H1 (cell line): Measurements from ENCODE around the gene GABRD. TPM values are rescaled to one million over a fixed set of nuclear protein-coding genes. Genes with fewer than 3 reads are reported as not detected.

ENCODE experiments used
- BCL11A ChIP-seq, 2 experiments: IDR thresholded peaks; one replicate each; pipeline ENCODE4 v1.6.1; 2011; ENCODE audit warnings: low read depth in 2 of 2, low read length in 2 of 2, mild to moderate bottlenecking in 2 of 2
- EGR1 ChIP-seq: IDR thresholded peaks from 2 replicates; pipeline ENCODE4 v1.6.1; 2011; ENCODE audit warnings: low read depth, low read length, borderline replicate concordance
- GABPA ChIP-seq: IDR thresholded peaks from 2 replicates; pipeline ENCODE4 v1.6.1; 2011; ENCODE audit warnings: mild to moderate bottlenecking, low read length, moderate library complexity, borderline replicate concordance; ENCODE audit not compliant: insufficient read depth
- RNF2 ChIP-seq: fragments of 200-900, 300-1000 bp; sonication (generic); IDR thresholded peaks from 2 replicates; pipeline ENCODE4 v1.7.1; 2016; ENCODE audit warnings: borderline replicate concordance, low read depth, mild to moderate bottlenecking, antibody characterized with exemption, low read length; ENCODE audit not compliant: poor library complexity, severe bottlenecking; ENCODE audit errors: missing control alignments
- SIX5 ChIP-seq: IDR thresholded peaks from 2 replicates; pipeline ENCODE4 v1.6.1; 2011; ENCODE audit warnings: mild to moderate bottlenecking, low read depth, low read length
- polyA plus RNA-seq, 7 experiments: library from polyadenylated mRNA; depleted of rRNA in 3 of 7; stranded (reverse) in 5 of 7; unstranded in 2 of 7; fragments of >200 nt in 5 of 7; fragments of 200-250 nt in 2 of 7; gene quantifications; 1 replicate in 5 of 7; 2 replicates in 1 of 7; 4 replicates in 1 of 7; pipeline versions ENCODE4 v1.2.1 to v1.2.3, GENCODE V29; 2011 to 2013; ENCODE audit warnings: missing spikeins in 2 of 7, mixed read lengths in 2 of 7
- total RNA-seq: library from RNA; stranded (reverse); fragmentation: NEBNext Ultra II Directional; extraction: Animal tissue kit (Norgen Biotek cat#: 25700); gene quantifications from 2 replicates; pipeline ENCODE4 v1.2.1, GENCODE V29; 2021
- TF ChIP-seq, protein P1 (sequence below): IDR thresholded peaks from 2 replicates; pipeline ENCODE4 v1.6.1; 2011; ENCODE audit warnings: low read depth, mild to moderate bottlenecking, low read length; ENCODE audit not compliant: insufficient read depth
- TF ChIP-seq, protein P2 (sequence below): fragments of 300-600 bp; sonication (generic); IDR thresholded peaks from 2 replicates; pipeline ENCODE4 v1.7.1; 2012; ENCODE audit warnings: low read length, moderate library complexity, mild to moderate bottlenecking, inconsistent platforms; ENCODE audit not compliant: insufficient replicate concordance

The GABRD gene
- total and polyA plus RNA-seq, 2 of the 8 experiments (the other 6 are each of a cell fraction or from before 2014, with no cell fraction given) = 1.8 to 3.0 TPM

DNA sequence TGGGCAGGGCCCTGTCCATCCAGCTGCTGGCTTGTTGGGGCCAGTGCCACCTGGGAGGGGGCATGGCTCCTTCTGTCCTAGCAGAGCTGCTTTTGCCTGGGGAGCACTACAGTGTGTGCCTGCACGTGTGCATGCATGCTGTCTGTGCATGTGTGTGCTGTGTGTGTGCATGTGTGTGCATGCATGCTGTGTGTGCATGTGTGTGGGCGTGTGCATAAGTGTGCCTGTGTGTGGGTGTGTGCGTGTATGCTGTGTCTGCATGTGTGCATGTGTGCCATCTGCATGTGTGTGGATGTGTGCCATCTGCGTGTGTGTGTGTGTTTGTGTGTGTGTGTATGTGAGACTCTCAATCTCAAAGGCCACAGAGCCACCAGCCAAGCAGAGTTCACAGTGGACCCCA is 22.7 kb downstream of the GABRD start (continued):
- TF ChIP-seq BCL11A (IDR thresholded peaks at IDR 0.05; ENCODE audit: low read depth in 2 of 2, low read length in 2 of 2) = no peak
- TF ChIP-seq SIX5 = no peak
- no peak for TF ChIP-seq GABPA
- TF ChIP-seq, protein P1, sequence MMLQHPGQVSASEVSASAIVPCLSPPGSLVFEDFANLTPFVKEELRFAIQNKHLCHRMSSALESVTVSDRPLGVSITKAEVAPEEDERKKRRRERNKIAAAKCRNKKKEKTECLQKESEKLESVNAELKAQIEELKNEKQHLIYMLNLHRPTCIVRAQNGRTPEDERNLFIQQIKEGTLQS = no peak
- no peak for TF ChIP-seq EGR1
- no peak for TF ChIP-seq RNF2
- TF ChIP-seq, protein P2, sequence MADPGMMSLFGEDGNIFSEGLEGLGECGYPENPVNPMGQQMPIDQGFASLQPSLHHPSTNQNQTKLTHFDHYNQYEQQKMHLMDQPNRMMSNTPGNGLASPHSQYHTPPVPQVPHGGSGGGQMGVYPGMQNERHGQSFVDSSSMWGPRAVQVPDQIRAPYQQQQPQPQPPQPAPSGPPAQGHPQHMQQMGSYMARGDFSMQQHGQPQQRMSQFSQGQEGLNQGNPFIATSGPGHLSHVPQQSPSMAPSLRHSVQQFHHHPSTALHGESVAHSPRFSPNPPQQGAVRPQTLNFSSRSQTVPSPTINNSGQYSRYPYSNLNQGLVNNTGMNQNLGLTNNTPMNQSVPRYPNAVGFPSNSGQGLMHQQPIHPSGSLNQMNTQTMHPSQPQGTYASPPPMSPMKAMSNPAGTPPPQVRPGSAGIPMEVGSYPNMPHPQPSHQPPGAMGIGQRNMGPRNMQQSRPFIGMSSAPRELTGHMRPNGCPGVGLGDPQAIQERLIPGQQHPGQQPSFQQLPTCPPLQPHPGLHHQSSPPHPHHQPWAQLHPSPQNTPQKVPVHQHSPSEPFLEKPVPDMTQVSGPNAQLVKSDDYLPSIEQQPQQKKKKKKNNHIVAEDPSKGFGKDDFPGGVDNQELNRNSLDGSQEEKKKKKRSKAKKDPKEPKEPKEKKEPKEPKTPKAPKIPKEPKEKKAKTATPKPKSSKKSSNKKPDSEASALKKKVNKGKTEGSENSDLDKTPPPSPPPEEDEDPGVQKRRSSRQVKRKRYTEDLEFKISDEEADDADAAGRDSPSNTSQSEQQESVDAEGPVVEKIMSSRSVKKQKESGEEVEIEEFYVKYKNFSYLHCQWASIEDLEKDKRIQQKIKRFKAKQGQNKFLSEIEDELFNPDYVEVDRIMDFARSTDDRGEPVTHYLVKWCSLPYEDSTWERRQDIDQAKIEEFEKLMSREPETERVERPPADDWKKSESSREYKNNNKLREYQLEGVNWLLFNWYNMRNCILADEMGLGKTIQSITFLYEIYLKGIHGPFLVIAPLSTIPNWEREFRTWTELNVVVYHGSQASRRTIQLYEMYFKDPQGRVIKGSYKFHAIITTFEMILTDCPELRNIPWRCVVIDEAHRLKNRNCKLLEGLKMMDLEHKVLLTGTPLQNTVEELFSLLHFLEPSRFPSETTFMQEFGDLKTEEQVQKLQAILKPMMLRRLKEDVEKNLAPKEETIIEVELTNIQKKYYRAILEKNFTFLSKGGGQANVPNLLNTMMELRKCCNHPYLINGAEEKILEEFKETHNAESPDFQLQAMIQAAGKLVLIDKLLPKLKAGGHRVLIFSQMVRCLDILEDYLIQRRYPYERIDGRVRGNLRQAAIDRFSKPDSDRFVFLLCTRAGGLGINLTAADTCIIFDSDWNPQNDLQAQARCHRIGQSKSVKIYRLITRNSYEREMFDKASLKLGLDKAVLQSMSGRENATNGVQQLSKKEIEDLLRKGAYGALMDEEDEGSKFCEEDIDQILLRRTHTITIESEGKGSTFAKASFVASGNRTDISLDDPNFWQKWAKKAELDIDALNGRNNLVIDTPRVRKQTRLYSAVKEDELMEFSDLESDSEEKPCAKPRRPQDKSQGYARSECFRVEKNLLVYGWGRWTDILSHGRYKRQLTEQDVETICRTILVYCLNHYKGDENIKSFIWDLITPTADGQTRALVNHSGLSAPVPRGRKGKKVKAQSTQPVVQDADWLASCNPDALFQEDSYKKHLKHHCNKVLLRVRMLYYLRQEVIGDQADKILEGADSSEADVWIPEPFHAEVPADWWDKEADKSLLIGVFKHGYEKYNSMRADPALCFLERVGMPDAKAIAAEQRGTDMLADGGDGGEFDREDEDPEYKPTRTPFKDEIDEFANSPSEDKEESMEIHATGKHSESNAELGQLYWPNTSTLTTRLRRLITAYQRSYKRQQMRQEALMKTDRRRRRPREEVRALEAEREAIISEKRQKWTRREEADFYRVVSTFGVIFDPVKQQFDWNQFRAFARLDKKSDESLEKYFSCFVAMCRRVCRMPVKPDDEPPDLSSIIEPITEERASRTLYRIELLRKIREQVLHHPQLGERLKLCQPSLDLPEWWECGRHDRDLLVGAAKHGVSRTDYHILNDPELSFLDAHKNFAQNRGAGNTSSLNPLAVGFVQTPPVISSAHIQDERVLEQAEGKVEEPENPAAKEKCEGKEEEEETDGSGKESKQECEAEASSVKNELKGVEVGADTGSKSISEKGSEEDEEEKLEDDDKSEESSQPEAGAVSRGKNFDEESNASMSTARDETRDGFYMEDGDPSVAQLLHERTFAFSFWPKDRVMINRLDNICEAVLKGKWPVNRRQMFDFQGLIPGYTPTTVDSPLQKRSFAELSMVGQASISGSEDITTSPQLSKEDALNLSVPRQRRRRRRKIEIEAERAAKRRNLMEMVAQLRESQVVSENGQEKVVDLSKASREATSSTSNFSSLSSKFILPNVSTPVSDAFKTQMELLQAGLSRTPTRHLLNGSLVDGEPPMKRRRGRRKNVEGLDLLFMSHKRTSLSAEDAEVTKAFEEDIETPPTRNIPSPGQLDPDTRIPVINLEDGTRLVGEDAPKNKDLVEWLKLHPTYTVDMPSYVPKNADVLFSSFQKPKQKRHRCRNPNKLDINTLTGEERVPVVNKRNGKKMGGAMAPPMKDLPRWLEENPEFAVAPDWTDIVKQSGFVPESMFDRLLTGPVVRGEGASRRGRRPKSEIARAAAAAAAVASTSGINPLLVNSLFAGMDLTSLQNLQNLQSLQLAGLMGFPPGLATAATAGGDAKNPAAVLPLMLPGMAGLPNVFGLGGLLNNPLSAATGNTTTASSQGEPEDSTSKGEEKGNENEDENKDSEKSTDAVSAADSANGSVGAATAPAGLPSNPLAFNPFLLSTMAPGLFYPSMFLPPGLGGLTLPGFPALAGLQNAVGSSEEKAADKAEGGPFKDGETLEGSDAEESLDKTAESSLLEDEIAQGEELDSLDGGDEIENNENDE = no peak
